Inflammatory macrophage (primary cell): ENCODE data around the gene CYTH4.

ENCODE experiments used
- DNase-seq, 2 donors: peaks; one replicate each; pipeline ENCODE4 v3.0.0-alpha.2; 2020 to 2022

CYTH4 gene

DNA sequence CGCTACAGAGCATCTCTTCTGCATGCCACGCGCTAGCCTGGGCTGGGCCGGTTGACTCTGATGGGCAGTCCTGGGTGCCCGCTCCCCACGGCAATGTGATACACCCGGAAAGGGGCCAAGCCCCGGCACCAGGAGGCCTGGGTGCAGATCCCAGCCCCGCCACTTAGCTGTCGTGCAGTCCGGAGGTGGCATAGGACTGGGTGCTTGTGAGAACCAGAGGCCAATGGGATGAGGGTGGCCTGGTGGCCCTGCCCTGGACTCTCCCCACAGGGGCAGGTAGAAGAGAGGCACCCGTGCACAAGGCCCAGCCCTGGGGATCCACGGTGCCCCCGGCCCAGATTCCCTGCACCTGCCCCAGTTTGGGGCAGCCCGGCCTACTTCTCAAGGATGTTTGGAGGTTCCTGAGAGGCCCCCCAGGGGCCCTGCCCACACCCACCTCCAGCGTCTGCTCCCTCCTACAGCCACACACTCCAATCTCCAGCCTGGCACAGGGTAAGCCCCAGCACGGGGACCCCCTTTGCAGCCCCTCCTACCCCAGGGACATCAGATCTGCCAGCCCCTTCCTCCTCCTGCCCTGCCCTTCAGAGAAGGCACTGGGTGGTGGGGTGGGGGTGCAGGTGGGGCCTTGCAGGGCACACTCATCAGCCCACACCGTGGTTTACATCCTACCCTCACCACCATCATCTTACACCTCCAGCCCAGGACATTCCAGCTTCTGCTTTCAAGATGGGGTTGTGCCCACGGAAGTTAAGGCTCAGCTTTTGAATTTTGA is 66.9 kb downstream of the CYTH4 start:
- DNase-seq, result no peak

DNA sequence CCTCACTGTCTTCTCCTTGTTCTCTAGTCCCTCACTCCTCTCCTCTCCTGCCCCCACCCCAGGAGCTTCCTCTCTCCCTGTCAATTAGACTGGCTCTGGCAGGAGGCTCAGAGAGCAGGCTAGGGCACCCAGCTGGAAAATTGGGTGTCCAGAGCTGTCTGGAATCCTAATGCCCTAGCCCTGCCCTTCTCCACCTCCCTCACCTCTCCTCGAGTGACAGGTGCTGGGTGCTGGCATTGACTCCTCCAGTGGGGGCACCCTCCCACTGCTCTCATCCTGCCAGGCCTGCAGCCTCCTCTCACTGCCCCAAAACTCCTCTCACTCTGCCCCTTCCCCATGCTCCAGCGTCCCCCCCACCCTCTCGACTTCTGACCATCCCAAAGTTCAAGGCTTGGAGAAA is 68.9 kb downstream of the CYTH4 start:
- no peak for DNase-seq

DNA sequence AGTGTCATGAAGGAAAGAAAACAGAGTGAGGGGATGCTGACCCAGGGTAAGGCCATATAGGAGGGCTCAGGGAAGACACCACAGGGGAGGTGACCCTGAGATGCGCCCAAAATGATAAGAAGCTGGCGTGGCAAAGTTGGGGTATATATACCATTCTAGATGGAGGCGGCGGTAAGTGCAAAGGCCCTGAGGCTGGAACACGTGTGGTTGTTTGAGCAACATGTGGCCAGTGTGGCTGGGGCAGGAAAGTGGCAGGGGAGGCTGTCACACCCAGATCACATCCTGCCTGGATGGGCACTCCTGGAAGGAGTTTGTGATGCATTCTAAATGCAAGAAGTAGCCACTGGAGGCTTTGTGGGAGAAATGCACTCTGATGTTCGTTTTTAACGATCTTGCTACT is 70.2 kb downstream of the CYTH4 start:
- DNase-seq, result no peak

DNA sequence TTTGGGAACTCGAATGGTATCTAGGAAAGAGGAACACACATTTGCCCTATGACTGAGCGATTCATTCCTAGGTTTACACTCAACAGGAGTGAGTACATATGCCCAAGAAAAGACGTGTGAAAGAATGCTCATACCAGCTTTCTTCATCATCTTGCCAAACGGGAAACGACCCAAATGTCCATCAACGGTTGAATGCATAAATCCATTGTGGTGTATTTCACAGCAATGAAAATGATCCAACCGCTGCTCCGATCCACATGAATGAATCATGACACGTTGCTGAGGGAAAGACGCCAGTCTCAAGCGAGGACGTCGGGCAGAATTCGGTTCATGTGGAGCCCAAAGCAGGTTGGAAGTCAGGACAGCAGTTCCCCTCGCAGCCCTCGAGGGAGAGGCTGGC is 71.5 kb downstream of the CYTH4 start:
- DNase-seq, result no peak

DNA sequence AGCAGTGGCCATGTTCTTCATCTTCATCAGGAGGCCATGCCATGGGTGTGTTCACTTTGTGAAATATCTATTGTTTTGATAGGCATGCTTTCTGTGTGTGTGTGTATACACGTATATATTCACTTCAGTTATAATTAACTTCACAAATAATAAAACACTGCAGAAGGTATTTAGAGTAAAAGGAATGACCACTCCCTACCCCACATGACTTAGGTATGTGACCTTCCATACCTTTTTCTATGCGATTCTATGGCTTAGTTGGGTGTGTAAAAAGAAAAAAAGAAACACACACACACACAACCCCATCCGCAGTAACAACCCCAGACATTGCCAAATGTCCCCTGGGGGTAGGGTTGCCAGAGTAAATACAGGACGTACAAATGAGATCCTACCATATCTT is 72.0 kb downstream of the CYTH4 start:
- no peak for DNase-seq

DNA sequence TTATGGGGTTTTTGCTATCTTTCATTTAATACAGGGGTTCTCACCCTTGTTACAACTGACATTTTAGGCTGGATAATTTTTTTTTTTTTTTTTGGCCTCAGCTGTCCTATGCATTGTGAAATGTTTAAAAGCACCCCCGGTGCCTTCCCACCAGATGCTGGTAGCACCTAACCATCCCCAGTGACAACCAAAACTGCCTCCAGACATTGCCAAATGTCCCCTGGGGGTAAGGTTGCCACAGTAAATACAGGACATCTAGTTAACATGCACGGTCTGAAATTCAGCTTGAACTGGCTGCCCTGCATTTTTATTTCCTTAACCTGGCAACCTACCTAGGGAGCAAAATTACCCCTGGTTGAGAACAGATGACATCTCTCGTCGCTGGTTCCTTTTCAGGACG is 72.4 kb downstream of the CYTH4 start:
- no peak for DNase-seq

DNA sequence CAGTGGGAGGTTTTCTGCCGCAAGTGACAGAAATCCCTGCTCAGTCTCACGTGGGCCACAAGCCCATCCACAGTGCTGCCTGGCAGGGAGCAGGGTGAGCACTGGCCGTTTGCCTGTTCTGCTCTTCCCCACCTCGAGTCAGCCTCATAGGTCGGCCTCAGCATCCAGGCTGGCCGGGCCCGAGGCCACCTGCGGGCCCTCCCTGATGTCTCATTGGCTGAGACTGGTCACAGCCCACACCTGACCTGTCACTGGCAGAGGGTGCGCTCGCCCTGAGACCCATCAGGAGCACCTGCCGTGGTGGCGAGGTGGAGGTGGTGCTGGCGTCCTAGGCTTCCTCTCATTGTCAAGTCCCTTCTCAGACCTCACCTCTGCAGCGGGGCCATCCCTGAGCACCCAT is 72.9 kb downstream of the CYTH4 start:
- no peak for DNase-seq

DNA sequence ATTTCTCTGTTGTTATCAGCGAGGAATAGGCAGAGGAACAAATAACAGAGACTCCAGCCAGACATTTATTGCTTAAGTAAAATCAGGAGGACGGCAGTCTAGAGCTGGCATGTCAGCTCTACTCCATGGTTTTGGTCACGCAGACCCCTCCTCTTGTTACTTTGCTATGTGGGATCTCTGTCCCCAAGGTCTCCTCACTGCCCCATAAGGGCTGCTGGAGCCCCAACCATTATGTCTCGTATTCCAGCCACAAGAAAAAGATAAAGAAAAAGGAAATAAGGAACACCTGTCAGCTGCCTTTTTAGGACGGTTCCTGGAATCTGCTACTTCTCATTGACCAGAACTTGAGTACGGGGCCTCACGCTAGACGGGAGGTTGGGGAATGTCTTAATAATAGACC is 74.6 kb downstream of the CYTH4 start:
- no peak for DNase-seq

DNA sequence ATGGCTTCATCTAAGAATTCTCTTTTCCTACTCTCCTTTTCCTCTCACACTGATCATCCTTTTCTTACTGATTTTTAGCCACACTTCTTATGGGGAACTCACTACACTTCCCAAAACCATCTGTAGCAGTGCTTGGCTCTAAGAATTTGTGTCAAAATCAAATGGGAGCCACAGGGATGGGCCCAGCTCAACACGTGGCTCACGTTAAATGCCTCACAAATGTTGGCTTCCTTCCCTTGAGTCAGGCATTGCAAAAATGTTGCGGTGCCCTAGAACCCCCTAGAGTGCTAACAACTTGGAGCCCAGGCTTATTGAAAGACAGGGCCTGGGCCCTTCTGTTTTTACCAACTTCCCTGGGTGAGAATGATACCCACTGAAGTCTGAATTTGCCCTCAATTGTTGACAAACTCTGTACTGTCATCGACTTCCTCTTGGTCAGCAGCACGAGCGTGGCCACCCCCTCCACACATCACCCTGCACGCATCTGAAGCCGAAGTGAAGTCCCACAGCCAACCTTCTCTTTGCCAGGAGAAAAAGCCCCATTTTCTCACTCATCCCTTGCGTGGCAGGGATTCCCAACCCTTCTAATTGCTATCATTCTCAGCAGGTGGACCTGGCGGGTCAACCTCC is 75.3 kb downstream of the CYTH4 start:
- DNase-seq, result peak; percentile 53 to 67

DNA sequence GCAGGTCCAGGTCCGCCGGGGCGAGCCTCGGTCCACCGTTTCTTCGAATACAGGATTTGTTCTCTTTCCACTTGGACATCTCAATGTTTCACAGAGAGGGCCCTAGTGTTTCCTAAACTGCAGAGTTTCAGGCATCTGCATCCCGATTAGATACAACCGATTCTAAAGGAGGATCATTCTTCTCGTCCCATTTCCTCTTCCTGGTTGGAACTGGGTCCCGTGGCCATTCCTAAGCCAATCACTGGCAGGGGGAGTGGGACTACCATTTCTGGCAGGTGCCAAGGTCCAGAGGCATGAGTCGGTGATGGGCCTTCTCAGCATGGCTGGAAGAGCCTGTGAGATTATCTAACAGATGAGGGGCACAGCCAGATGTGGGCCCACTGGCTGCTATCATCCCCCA is 76.1 kb downstream of the CYTH4 start:
- no peak for DNase-seq

DNA sequence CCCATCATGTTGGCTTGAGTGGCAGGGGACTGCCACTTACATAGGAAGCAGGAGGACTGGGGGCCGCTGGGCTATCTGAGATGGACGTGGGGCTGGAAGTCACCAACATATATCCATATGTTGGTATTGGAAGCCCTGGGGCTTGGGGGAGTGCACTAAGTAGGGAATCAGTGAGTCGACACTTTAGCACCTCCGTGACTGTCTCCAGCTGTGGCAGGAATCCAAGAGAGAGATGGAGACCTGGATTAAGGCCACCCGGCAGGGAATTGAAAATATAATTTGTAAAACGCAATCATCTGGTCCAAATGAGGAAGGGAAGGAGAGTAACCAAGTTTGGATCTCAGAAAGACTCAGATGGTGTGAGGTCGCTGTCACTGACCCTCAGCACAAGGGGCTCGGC is 76.6 kb downstream of the CYTH4 start:
- no peak for DNase-seq

DNA sequence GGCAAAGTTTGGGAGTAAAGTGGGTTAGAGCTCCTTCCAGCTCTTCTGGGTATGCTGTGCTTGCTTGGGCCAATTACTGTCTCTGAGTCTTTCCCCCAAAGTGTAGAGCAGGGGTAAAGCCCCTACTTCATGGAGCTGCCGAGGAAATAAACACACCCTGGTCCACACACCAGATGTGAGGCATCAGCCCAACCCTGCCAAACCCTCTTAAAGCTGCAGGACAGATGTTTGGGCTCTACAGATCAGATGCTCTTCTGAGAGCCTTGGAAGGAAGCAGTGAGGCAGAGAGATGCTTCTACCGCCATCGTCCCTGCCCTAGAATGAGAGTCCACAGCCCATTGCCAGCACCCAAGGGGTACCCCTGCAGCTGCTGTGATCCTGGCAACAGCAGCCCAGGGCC is 80.3 kb downstream of the CYTH4 start:
- DNase-seq, result no peak

DNA sequence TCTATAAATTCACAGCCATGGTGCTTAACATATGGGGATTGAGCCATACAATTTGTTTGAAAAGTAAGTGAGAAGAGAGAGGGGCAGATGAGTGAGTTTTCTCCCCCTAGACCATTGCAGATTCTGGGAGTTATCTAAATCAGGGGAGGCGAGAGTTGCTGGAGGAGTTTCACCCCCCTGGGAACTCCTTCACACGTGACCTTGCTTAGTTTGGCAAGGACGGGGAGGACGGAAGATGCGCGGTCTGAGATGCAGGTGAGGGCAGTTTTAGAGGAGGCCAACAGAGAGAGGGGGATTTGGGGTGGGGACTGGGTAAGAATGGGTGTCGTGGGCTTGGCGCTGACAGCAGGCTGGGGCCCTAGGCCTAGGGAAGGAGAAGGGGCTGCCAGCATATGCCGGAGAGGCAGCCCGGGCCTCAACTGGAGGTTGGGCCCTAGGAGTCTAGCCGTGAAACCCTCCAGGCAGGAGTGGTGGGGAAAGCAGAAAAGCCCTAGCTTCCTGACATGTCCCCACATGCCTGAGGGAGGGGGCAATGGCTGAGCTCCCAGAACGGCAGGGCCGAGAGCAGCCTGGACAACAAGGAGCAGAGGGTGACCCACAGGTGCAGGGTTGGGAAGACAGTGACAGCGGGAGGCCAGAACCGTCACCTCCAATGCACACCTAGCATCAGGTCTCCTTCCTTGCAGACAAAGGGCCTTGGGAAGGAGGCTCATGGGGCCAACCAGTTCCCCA is 81.1 kb downstream of the CYTH4 start:
- no peak for DNase-seq
